Head of caudate nucleus (tissue), 42 donors: ENCODE results near the gene LIF.

Experiments
- DNase-seq, 42 donors: peaks; one replicate each; pipeline versions ENCODE4 v3.0.0 to v3.0.0-alpha.2; 2020 to 2021; ENCODE audit warnings: mixed read lengths in 7 of 42
- intact Hi-C: fragments of 100-400 bp; cut with DNase I; formaldehyde crosslinking; loops from one replicate; pipeline ENCODE4 v1.15.0; 2022

The LIF gene

DNA sequence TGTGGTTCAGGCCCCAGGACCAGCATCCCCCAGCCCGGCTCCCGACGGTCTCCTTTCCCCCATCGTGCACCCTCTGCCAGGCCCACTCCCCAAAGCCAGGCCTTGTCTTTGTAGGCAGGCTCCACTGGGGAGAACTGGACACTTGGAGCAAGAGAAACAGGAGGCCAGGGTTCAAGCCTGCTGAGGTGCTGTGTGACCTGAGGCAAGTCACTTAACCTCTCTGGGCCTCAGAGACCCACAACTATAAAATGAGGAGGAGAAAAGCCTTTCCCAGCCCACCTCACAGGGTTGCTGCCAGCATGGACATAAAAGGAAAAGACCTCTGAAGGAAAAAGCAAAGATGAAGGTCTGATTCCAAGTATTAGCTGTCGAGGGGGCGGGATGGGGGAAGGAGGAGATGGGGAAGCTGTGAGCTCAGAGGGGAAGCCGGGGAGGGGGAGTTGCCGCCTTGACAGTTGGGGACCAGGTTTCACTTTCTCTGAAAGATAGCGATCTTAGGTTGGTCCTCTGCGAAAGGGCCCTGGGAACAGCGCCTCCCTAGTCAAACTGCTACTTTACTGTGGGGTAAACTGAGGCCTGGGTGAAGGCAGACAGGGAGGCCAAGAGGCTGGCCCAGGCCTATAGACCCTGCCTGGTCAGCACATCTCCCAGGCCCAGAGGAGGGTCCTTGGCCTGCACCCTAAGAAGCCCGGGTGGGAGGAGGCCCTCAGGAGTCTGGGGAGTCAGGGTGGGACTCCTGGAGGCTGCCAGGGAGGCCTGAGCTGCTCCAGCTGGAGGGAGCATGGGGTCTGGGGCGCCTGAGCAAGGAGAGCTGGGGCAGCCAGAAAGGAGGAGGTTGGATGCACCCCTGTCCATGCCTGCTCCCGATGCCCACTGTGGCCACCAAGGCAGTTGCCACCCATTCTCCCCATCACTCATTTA lies 21.1 kb upstream of the LIF start:
- DNase-seq: no peak
- intact Hi-C loops: no loop called here

DNA sequence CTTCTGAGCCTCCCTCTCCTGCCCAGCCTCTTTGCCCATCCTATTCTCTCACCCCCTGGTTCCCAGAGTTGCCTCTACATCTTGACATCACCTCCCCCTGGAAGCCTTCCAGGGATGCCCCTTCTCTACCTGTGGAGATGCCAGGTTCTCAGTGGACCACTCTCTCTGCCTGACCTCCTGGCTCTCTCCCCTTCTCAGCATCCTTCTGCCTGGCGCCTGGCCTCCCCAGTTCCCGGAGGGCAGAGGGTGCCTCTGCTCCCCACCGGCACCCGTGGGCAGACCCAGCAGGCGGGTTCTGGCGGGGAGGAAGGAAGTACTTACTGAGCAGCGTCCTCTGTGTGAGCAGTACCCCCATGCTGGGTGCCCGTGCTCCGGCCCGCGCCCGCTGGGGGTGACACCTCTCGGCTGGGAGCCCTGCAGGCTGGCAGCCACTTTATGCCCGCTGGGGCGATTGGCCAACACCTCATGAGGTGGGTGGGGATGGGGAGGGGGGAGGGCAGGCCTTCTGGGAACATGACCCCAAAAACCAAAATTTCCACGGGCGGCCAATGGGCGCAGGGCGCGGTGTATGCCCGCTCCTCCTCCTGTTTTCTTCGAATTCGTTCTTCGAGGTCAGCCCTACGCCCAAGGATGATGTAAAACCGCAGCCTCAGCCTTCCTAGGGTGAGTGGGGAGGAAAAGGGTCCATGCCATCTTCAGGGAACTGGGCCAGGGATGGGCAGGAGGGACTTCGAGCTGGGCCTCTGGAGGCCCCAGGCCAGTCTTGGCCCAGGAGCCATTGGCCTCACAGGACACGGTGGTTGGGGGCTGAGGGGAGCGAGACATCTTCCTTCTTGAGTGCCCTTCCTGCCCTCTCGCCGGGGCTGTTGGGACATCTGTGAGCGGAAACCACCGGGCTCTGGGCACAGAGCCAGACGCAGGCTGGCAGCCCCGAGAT lies 20.2 kb upstream of the LIF start, which contains the start of gene OSM:
OSM (minus strand) TSS at position 407 of the 937 bp plus-strand sequence; CDS start at position 355, 52 bp downstream.
- peak in 19 of 42 donors; percentile 32 to 70 (median 44) for DNase-seq
- intact Hi-C loops: no loop called here

DNA sequence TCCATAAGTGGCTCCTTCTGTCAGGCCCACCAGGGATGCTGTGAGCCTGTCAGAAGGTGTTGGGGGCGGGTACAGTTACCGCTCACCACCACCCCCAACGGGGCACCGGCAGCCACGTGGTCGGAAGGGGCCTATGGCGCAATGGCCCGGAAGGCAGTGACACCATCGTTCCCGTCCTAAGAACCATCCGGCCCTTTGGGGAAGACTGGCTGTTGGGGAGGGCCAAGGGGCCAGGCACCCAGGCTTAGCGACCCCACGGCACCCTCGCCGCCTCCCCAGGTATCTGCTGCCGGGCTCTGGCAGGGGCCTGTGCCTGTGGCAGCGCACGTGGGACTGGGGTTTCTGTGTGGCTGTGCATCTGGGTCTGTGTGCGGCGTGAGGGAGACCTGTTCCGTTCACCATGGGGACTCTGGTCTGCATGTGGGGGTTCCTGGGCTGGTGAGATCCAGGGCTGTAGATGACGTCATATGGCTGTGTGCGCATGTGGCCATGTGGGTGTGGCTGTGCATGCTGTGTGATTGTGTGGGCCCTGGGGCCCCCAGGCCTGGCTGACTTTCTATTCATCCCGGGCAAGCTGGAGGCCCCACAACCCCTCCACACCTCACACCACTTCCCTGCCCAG lies 19.4 kb upstream of the LIF start:
- intact Hi-C loops: no loop called here
- DNase-seq: peak in 18 of 42 donors; percentile 23 to 68 (median 48)

DNA sequence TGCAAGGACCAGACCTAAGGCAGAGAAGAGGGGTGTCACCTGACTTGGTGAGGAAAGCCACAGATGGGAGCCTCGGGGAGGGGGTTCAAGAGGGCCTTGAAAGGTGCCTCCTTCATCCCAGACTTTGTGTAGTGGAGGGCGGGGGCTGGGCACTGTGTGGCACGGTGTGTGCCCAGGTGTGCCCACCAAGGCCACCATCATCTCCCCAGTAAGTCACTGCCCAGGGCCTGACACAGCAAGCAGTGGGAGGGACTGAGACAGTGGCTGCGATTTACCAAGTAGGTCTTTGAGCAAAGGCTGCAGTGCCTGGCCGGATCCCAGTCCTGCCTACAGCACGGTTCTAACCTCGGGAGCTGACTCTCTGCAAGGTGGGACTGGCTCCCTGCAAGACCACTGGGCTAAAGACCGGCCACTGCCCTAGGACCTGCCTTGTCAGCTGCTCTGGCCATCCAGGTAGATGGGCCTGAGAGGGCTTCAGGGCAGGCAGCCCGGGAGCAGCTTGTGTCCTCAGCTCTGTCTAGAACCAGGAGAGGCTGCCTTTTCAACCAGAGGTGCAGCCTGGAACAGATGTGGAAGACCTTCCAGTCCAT lies 18.7 kb upstream of the LIF start:
- intact Hi-C loops: no loop called here

DNA sequence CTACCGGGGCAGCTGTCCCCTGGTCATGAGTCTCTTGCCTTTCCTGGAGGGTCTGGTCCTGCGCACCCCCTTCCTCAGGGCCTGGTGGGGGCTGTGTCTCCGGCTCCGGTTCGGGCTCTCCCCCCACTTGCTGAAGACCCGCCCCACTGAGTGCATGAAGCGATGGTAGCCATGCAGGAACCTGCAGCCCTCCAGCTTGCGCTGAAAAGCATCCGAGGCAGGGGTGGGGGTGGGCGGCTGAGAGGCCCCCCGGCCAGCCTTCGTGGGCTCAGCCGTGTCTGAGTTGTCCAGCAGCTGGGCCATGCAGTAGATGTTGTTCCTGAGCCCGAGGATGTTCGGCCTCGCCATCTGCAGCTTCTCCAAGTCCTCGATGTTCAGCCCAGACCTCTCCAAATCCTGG lies 17.3 kb upstream of the LIF start:
- intact Hi-C loops: no loop called here
- DNase-seq: no peak

More for the DNA sequence above, 18.7 kb upstream of the LIF start:
- DNase-seq: no peak

DNA sequence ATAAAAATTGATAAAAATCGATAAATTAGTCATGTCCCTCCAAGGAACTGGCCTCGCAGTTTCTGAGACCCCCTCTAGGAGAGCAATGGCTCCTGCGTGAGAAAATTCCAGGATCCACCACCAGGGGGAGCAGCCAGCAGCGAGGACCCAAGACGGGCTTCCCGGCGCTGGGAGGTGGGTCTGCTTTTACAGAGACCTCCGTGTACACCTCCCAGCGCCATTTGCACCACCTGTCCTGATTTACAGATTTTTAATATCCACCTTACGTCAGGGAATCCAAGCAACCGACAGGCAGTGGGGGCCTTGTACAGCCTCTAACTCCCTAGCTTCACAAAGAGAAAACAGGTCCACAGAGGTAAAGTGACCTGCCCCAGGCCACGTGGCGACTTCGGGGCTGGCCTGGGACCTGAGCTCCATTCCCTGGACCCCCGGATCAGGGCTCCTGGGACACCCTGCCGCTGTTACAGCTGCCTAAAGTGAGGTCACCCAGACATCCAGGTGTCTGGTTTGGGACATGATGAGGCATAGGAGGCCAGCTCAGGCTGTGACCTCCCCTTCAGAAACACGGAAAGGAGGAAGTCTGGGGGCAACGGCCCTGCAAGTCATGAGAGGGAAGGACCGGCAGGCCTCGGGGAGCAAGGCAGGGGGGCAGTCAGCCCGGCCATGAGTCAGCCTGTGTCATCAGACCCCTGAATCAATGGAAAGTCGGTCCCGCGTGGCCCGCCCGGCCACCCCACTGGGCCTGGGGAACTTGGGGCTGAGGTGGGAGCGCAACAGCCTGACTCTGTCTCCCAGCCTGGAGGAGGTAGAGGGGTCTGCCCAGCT lies 16.6 kb upstream of the LIF start:
- intact Hi-C loops: no loop called here
- peak; percentile 60 to 92 (median 82) for DNase-seq

DNA sequence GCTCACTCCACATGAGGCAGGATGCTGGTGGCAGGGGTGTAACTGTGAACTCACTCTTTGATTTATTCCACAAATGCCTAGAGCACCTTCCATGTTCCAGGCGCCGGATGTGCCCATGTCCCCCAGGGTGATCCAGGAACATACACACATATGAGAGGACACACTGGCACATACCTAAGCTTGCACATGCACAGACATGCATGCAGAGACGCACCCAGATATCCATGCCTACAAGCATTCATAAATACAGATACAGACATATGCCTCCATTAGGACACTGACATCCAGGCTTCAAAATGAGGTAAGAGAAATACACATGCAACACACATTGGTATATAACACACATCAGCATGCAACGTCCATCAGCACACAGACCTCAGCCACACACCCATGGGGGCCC lies 15.6 kb upstream of the LIF start:
- DNase-seq: no peak
- intact Hi-C loops: no loop called here

DNA sequence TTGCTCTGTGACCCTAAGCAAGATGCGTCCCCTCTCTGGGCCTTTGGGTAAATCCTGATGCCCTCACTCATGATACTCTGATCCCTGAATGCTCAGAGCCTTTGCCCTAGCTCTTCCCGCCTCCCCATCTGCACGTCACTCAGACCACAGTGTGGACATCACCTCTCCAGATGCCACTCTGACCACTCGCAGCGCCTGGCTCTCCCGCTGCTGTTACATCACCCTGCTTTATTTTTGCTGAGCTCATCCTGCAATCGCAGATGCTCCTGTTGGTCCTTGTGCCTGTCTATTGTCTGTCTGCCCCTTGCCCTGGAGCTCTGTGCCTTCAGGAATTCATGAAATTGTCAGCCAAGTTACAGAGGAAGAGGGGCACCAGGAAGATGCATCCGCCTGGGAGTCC lies 14.6 kb upstream of the LIF start:
- DNase-seq: no peak
- intact Hi-C loops: no loop called here

DNA sequence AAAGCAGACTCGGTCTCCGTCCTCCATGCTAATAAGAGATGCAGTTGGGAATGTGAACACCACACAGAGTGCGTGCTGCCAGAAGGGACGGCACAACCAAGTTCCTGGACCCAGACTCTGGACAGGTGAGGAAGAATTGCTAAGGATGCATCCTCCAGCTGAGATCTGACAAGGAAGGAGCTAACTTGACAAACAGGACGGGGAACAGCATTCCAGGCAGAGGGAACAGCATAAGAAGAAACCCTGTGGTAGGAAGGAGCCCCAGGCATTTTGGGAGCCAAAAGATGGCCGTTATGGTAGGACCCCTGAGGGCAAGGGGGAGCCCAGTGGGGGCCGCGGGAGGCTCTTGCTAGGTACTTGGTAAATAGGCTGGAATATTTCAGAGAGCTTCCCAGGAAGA lies 14.1 kb upstream of the LIF start:
- intact Hi-C loops: no loop called here
- DNase-seq: no peak

DNA sequence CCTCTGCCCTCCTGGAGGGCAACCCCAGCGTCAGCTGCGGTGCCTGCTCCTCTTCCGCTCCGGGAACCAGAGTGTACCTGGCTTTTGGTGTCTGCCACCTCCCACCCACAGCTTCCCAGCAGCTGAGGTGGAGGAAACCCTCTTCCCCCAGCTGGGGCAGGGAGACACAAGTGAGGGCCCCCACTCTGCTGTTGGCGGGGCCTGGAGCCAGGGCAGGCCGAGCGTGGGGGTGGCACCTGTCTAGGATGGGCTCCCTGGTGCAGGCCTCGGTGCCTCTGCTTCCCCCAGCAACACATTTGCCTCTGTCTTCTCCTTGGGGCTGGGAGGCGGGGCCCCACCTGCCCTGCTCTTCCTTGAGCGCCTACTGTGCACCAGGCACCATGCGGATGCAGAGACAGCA lies 13.7 kb upstream of the LIF start:
- intact Hi-C loops: no loop called here
- DNase-seq: no peak

DNA sequence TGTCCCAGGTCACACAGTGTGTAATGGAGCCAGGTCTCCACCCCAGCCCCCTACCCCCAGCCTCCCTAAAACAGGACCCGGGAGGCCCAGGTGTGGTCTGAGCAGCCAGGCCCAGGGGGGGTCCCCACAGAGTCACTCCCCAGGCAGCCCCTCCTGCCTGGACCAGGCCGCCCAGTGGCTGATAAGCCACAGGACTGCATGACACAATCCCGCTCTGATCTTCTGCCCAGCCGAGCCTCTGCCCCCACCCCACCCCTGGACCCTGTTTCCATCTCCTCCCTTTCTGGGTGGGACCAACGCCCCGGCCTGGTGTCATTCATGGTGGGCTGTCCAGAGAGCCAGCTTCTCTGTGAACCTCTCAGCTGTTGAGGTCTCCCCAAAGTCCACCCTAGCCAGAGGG lies 7.8 kb upstream of the LIF start:
- DNase-seq: no peak
- intact Hi-C loops: loop anchor here (5.0 kb wide), 1 partner anchor 147 kb away; no protein-coding TSS in a partner anchor

DNA sequence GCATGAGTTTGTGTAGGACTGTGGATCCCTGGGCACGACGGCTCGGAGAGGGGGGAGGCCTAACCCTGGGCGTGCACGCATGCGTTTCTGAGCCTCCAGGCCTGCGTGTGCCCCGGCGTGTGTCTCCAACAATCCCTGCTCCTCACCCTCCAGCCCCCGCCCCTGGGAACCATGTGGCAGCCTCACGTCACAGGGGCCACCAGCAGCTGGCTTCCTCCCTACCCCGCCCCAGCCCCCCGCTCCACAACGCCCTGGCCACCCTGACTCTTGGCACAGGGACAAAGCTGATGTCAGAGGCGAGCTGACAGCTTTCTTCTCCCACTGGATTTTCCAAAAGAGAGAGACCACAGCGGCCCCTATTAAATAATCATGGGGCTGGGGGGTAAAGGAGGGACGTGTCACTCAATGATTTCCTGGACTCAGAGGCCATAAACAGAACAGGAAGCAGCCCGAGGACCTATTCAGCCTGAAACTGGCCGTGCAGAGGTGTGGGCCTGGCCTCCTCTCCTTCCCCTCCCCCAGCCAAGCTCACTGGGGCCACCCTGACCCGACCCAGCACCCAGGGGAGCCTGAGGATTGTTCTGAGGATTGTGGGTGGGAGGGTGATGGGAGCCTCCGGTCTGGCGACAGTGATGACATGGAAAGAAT lies 6.8 kb upstream of the LIF start:
- peak; percentile 25 to 86 (median 73) for DNase-seq

DNA sequence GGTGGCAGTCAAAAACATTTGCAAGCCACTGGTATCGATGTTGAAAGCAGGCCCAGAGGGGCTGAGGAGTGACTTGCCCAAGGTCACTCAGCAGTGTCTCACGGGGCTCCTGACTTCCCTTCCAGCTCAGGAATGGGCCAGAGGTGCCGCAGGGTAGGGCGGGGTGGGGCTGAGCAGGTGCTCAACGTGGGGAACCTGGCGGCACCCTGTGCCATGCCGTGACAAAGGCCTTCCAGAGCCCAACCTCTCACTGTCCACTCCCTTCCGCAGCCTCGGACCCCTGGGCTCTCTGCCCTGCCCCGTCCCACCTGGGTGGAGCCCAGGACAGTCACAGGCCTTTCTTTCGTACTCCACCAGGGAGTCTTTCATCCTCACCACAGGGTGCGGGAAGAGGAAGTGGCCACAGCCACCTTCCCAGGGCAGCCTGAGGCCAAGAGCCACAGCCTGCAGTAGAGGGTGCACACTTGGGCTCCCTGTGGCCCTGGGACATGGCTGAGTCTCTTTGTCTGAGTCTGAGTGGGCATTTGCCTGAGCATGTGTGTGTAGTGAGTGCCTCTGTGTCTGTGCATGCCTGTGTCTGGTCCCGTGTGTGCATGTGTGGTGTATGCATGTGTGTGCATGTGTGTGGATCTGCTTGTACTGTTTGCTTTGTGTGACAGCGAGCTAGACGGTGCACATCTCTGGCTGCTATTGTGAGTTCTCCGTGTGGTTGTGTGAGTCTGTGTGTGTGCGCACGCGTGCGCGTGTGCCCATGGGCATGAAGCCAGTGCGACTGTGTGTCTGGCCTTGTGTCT lies 6.0 kb upstream of the LIF start:
- DNase-seq: peak in 1 of 42 donors; percentile 24
- intact Hi-C loops: loop anchor here (5.0 kb wide), 1 partner anchor 145 kb away; no protein-coding TSS in a partner anchor

More for the DNA sequence above, 6.8 kb upstream of the LIF start:
- intact Hi-C loops: loop anchor here (5.0 kb wide), 1 partner anchor 146 kb away; no protein-coding TSS in a partner anchor

DNA sequence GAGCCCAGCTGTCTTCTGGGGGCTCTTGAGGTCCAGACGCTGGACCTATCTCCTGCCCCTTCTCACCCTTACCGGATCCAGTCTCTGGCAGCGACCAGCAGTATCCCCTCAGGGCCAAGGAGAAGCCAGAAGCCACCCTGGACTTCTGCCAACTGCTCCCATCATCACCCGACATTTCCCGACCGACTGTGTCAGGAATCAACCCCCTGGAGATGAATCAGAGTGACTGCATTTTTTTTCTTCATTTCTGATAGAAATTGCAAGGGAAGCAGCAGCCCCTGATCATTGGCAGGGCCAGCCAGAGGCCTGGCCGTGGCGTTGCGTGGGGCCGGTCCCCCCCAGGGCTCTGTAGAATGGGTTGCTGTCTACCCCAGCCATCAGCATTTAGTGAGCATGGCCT lies 5.2 kb upstream of the LIF start:
- no peak for DNase-seq
- intact Hi-C loops: loop anchor here (5.0 kb wide), 1 partner anchor 144 kb away; no protein-coding TSS in a partner anchor

DNA sequence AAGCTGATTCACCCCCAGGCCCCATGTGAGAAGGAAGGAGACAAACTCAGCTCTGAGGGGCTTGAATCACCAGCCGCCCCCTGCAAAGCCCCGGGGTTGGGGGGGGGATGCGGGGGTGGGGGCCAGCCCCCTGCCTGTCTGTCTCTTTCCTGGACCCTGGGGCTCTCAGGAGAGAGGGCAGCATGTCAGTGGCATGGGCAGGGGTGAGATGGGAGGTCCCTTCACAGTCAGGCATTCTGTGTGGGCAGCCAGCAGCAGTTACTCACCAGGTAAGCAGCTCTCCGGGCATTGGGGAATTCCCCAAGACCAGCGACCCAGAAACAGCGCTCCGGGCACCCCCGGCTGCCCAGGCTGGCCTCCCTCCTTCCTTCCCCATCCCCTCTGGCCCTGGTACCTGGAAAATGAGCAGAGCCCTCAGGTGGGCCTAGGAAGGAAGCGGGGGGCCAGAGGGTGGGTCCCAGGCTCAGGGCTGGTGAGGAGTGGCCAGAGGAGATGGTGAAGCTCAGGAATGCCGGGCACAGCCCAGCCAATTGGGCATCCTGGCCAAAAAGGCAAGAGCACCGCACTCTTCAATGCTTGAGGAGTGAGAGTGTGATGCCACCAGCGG lies 4.2 kb upstream of the LIF start:
- no peak for DNase-seq
- intact Hi-C loops: loop anchor here (5.0 kb wide), 1 partner anchor 143 kb away; no protein-coding TSS in a partner anchor

DNA sequence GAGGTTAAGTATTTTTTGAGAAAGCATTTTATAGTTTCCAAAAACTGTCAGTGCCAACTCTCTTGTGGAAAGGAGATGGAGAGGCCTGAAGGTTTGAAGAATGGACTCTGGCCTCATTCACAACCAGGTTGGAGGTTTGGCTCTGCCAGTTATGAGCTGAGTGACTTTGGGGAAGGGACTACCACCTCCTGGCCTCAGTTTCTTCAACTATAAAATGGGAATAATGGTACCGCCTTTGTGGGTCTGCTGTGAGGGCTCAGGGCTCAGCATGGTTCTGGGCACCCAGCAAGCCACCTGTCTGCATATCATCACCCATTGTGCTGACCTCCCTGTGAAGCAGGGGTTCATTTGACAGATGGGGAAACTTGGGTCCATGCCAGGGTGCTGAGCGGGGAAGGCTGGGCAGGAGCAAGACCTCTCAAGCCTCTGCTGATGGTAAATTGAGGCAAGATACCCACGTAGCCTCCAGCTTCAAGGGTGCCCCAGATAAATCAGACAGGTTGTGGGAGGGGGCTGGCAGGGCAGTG lies 3.5 kb upstream of the LIF start:
- no peak for DNase-seq

More for the DNA sequence above, 3.5 kb upstream of the LIF start:
- intact Hi-C loops: loop anchor here (5.0 kb wide), 1 partner anchor 143 kb away; no protein-coding TSS in a partner anchor
